Measurements from ENCODE around the gene NPM1. TPM values are rescaled to one million over a fixed set of nuclear protein-coding genes. Genes with fewer than 3 reads are reported as not detected.
A peak's percentile ranks its signal among the peaks of the same experiment; 100 is the strongest.

NPM1 gene
- total RNA-seq, 1 experiment from 2014 or later, result 3,122 TPM

- Mint-ChIP-seq H3K9me3 (peaks cover 4 to 11% of the 10 kb centered on the region in 2 experiments), H3K27ac (peak overlapping the region in 2 of 3 experiments; percentile 33 to 71; a peak in 5 of 7 replicates), H3K4me3 (peak overlapping the region; percentile 98 to 99), H3K36me3 (ENCODE audit: insufficient read depth in 1 of 3, low read depth in 3 of 3) (peaks cover 68 to 85% (median 84%) of the 10 kb centered on the region in 3 experiments), H3K27me3 (ENCODE audit: low read depth) (peaks cover 5% of the 10 kb centered on the region), H3K4me1 (peaks cover 39 to 62% of the 10 kb centered on the region in 2 experiments)
- H2BK20ac ChIP-seq (ENCODE audit: low read depth, low read length, poor library complexity, severe bottlenecking), result no peak overlapping the region
- H3K23me2 ChIP-seq (ENCODE audit: insufficient read length, low read depth, low read length, poor library complexity, severe bottlenecking), result no peaks in the 10 kb centered on the region
- H2BK12ac ChIP-seq (ENCODE audit: insufficient read length, low read depth, low read length), result no peak overlapping the region
- DNase-seq, result no peak
- peak overlapping the region; percentile 67 for H3K4me2 ChIP-seq (ENCODE audit: insufficient read depth, insufficient read length, low read length)
- H3K18ac ChIP-seq (ENCODE audit: insufficient read length, low read depth, low read length), result no peak overlapping the region
- no peak overlapping the region for H2BK120ac ChIP-seq (ENCODE audit: low read depth, low read length, poor library complexity, severe bottlenecking)
- no peaks in the 10 kb centered on the region for H3K27me3 ChIP-seq (ENCODE audit: insufficient read depth, low read length)
- H4K20me1 ChIP-seq (ENCODE audit: control insufficient read depth, insufficient read depth, insufficient read length), result no peaks in the 10 kb centered on the region
- no peak overlapping the region for H3K27ac ChIP-seq (ENCODE audit: insufficient read length, low read depth, low read length)
- no peaks in the 10 kb centered on the region for H3K79me1 ChIP-seq (ENCODE audit: insufficient read depth, low read depth, low read length, poor library complexity, severe bottlenecking)
- H3K14ac ChIP-seq (ENCODE audit: insufficient read depth, low read length), result no peak overlapping the region
- no peak overlapping the region for H4K91ac ChIP-seq (ENCODE audit: insufficient read length, low read depth, low read length)
- H3K56ac ChIP-seq (ENCODE audit: insufficient read length, low read depth, low read length), result no peak overlapping the region
- no peak overlapping the region for H2AFZ ChIP-seq (ENCODE audit: low read length)
- H3K23ac ChIP-seq (ENCODE audit: insufficient read length, low read depth, low read length), result no peak overlapping the region
- peak overlapping the region; percentile 40 for H3K9ac ChIP-seq (ENCODE audit: extremely low read depth, insufficient read length, low read length)
- TF ChIP-seq, protein P1, sequence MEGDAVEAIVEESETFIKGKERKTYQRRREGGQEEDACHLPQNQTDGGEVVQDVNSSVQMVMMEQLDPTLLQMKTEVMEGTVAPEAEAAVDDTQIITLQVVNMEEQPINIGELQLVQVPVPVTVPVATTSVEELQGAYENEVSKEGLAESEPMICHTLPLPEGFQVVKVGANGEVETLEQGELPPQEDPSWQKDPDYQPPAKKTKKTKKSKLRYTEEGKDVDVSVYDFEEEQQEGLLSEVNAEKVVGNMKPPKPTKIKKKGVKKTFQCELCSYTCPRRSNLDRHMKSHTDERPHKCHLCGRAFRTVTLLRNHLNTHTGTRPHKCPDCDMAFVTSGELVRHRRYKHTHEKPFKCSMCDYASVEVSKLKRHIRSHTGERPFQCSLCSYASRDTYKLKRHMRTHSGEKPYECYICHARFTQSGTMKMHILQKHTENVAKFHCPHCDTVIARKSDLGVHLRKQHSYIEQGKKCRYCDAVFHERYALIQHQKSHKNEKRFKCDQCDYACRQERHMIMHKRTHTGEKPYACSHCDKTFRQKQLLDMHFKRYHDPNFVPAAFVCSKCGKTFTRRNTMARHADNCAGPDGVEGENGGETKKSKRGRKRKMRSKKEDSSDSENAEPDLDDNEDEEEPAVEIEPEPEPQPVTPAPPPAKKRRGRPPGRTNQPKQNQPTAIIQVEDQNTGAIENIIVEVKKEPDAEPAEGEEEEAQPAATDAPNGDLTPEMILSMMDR (conservative IDR thresholded peaks at IDR 0.05), result no peak
- no peak overlapping the region for H2AK5ac ChIP-seq (ENCODE audit: insufficient read length, low read length)
- 0 out of 2 replicates have a peak, but pooled peaks cover 4% of the 10 kb centered on the region for H3K4me1 ChIP-seq (ENCODE audit: insufficient read depth, low read length)
- no peaks in the 10 kb centered on the region for H3K9me3 ChIP-seq (ENCODE audit: control insufficient read depth, low read depth, low read length)
- no peak overlapping the region for H3K4ac ChIP-seq (ENCODE audit: low read depth, low read length)
- no peak overlapping the region for H2BK5ac ChIP-seq (ENCODE audit: insufficient read length, low read length)
- no peak overlapping the region for H4K5ac ChIP-seq (ENCODE audit: insufficient read length, low read depth, low read length)
- H3K79me2 ChIP-seq (ENCODE audit: insufficient read depth, low read length), result peaks cover 81% of the 10 kb centered on the region
- no peak overlapping the region for H2BK15ac ChIP-seq (ENCODE audit: low read depth, low read length)
- no peak overlapping the region for H3T11ph ChIP-seq (ENCODE audit: low read length)
- no peak overlapping the region for H4K8ac ChIP-seq (replicated peaks; ENCODE audit: insufficient read length, low read depth, low read length)
- WGBS (ENCODE audit: extremely low coverage, insufficient read length, low lambda C conversion rate), result no CpG with 5 or more reads among the region's 8 CpGs
These were observed 3.4 kb downstream of the NPM1 start for GRCh38 chr5:171390883-171391677.
